IMR-90 (cell line): ENCODE data around the gene SMTN. TPM values are rescaled to one million over a fixed set of nuclear protein-coding genes. Genes with fewer than 3 reads are reported as not detected.
A peak's percentile ranks its signal among the peaks of the same experiment; 100 is the strongest.

Experiments used
- ATAC-seq: fragments of 200-7000 bp; cut with Tn5 transposase; 2 replicates; pipeline ENCODE4 v1.9.1; 2020; ENCODE audit warnings: low read depth, mild to moderate bottlenecking, moderate library complexity
- BruUV-seq: library from RNA; stranded (reverse); fragments of 400-500 nt; replicated peaks from 2 replicates; lab custom pipeline; 2021; lab: Mats Ljungman, UMichigan
- CTCF ChIA-PET: fragments of 300-600 bp; formaldehyde crosslinking; extraction: SDS; loops from one replicate; lab custom pipeline; 2021; ENCODE audit warnings: antibody characterized with exemption; lab: Yijun Ruan, JAX
- POLR2A ChIA-PET: fragments of 300-600 bp; sonication (Branson Sonifier 250); formaldehyde crosslinking; loops from one replicate; lab custom pipeline; 2022; ENCODE audit warnings: antibody characterized with exemption; ENCODE audit not compliant: unreplicated experiment; lab: Charles Lee
- DNase-seq: peaks from one replicate; pipeline ENCODE4 v3.0.0; 2013
- H2AFZ ChIP-seq: replicated peaks from 2 replicates; pipeline ENCODE3; 2013; ENCODE audit warnings: low read length, mild to moderate bottlenecking; ENCODE audit not compliant: poor library complexity
- H2AK5ac ChIP-seq: 2 replicates; pipeline ENCODE4 v1.6.1; 2013; ENCODE audit warnings: low read depth, low read length, inconsistent platforms
- H2AK9ac ChIP-seq: replicated peaks from 2 replicates; pipeline ENCODE3; 2013; ENCODE audit warnings: mild to moderate bottlenecking, low read depth, low read length, moderate library complexity; ENCODE audit not compliant: poor library complexity
- H2BK120ac ChIP-seq: 2 replicates; pipeline ENCODE4 v1.6.1; 2013; ENCODE audit warnings: low read depth, low read length, inconsistent platforms
- H2BK15ac ChIP-seq: 3 replicates; pipeline ENCODE4 v1.6.1; 2013; ENCODE audit warnings: low read depth, low read length, inconsistent platforms
- H2BK20ac ChIP-seq: 2 replicates; pipeline ENCODE4 v1.6.1; 2013; ENCODE audit warnings: low read depth, mild to moderate bottlenecking, inconsistent platforms, low read length, moderate library complexity
- H2BK5ac ChIP-seq: 2 replicates; pipeline ENCODE4 v1.6.1; 2013; ENCODE audit warnings: mild to moderate bottlenecking, low read depth, low read length, inconsistent platforms; ENCODE audit not compliant: poor library complexity, severe bottlenecking
- H3K14ac ChIP-seq: replicated peaks from 2 replicates; pipeline ENCODE4 v1.6.1; 2013; ENCODE audit warnings: low read depth, low read length, inconsistent platforms
- H3K18ac ChIP-seq: 2 replicates; pipeline ENCODE4 v1.6.1; 2013; ENCODE audit warnings: low read depth, low read length, control low read depth
- H3K23ac ChIP-seq: 2 replicates; pipeline ENCODE4 v1.6.1; 2013; ENCODE audit warnings: low read depth, low read length, inconsistent platforms
- H3K27ac ChIP-seq: 2 replicates; pipeline ENCODE4 v1.5.1; 2013; ENCODE audit warnings: mild to moderate bottlenecking, control low read depth, low read length; ENCODE audit not compliant: insufficient read depth
- H3K27me3 ChIP-seq: 2 replicates; pipeline ENCODE4 v1.6.1; 2013; ENCODE audit warnings: low read length; ENCODE audit not compliant: control insufficient read depth, insufficient read depth
- H3K36me3 ChIP-seq: 2 replicates; pipeline ENCODE4 v1.6.1; 2013; ENCODE audit warnings: low read length, mixed read lengths; ENCODE audit not compliant: control insufficient read depth, insufficient read depth
- H3K4ac ChIP-seq: 2 replicates; pipeline ENCODE4 v1.6.1; 2013; ENCODE audit warnings: low read depth, low read length, inconsistent platforms
- H3K4me1 ChIP-seq: 2 replicates; pipeline ENCODE4 v1.6.1; 2013; ENCODE audit warnings: low read length, mixed read lengths; ENCODE audit not compliant: control insufficient read depth, insufficient read depth
- H3K4me2 ChIP-seq: 2 replicates; pipeline ENCODE4 v1.6.1; 2013; ENCODE audit warnings: low read depth, mild to moderate bottlenecking, control low read depth, low read length, moderate library complexity
- H3K4me3 ChIP-seq: 2 replicates; pipeline ENCODE4 v1.5.1; 2013; ENCODE audit warnings: low read depth, mild to moderate bottlenecking, control low read depth, low read length, moderate library complexity; ENCODE audit not compliant: insufficient read depth
- H3K56ac ChIP-seq: 2 replicates; pipeline ENCODE4 v1.6.1; 2013; ENCODE audit warnings: low read length, inconsistent platforms; ENCODE audit not compliant: insufficient read depth; ENCODE audit errors: extremely low read depth
- H3K79me1 ChIP-seq, 2 experiments: 2 replicates each; pipeline ENCODE4 v1.6.1; 2013; ENCODE audit warnings: low read length in 2 of 2, inconsistent platforms in 1 of 2, low read depth in 1 of 2
- H3K9ac ChIP-seq: 2 replicates; pipeline ENCODE4 v1.6.1; 2013; ENCODE audit warnings: low read depth, low read length, control low read depth
- H3K9me1 ChIP-seq: 2 replicates; pipeline ENCODE4 v1.6.1; 2013; ENCODE audit warnings: low read length, inconsistent platforms; ENCODE audit not compliant: insufficient read depth
- H3K9me3 ChIP-seq: 2 replicates; pipeline ENCODE4 v1.6.1; 2013; ENCODE audit warnings: low read length; ENCODE audit not compliant: control insufficient read depth, insufficient read depth
- H4K20me1 ChIP-seq: 2 replicates; pipeline ENCODE4 v1.6.1; 2013; ENCODE audit warnings: low read length, inconsistent platforms; ENCODE audit not compliant: insufficient read depth
- H4K5ac ChIP-seq: 2 replicates; pipeline ENCODE4 v1.6.1; 2013; ENCODE audit warnings: mild to moderate bottlenecking, low read depth, low read length, control low read depth
- H4K8ac ChIP-seq, 2 experiments: 2 replicates each; pipeline ENCODE4 v1.6.1; 2013; ENCODE audit warnings: low read depth in 2 of 2, low read length in 2 of 2, control low read depth in 1 of 2, inconsistent platforms in 1 of 2
- H4K91ac ChIP-seq: 2 replicates; pipeline ENCODE4 v1.6.1; 2013; ENCODE audit warnings: low read depth, low read length, inconsistent platforms; ENCODE audit not compliant: insufficient read depth
- CEBPB ChIP-seq: IDR thresholded peaks from 2 replicates; pipeline ENCODE4 v1.6.1; 2012; ENCODE audit warnings: low read depth, low read length, improper control_type of control experiment
- MXI1 ChIP-seq: IDR thresholded peaks from 2 replicates; pipeline ENCODE4 v1.6.1; 2012; ENCODE audit warnings: low read depth, mild to moderate bottlenecking, low read length, moderate library complexity, borderline replicate concordance
- WGBS, 2 experiments: methylation state at CpG; one replicate each; pipeline versions ENCODE4 v1.1.5 to v1.1.7; 2013; ENCODE audit warnings: missing lambda C conversion rate in 2 of 2; ENCODE audit not compliant: insufficient read length in 1 of 2; ENCODE audit errors: extremely low coverage in 2 of 2; 5-methylcytosine and 5-hydroxymethylcytosine counted together
- dilution Hi-C: fragments of 300-500 bp; cut with HindIII; formaldehyde crosslinking; loops from one replicate; pipeline ENCODE4 v1.14.3; 2018; ENCODE audit warnings: low sequenced_read_pairs; ENCODE audit not compliant: unreplicated experiment
- in situ Hi-C: fragments of 300-500 bp; cut with MboI; formaldehyde crosslinking; loops from 3 replicates; pipeline ENCODE4 v1.14.3; 2019; ENCODE audit warnings: low sequenced_read_pairs, inconsistent platforms, mixed read lengths
- intact Hi-C: fragments of 100-400 bp; cut with micrococcal nuclease; formaldehyde crosslinking; loops from 2 replicates; pipeline ENCODE4 v1.10.0; 2022
- polyA plus RNA-seq, 3 experiments: library from polyadenylated mRNA; depleted of rRNA; stranded (reverse); fragments of >200 nt; gene quantifications; 2 replicates each; pipeline ENCODE4 v1.2.3, GENCODE V29; 2012; ENCODE audit warnings: low replicate concordance in 1 of 3
- total RNA-seq: library from RNA; depleted of rRNA; stranded (reverse); fragments of >200 nt; gene quantifications from 2 replicates; pipeline ENCODE4 v1.2.3, GENCODE V29; 2012
- TF ChIP-seq, protein P1 (sequence below): fragments of 150-350 bp; IDR thresholded peaks from 2 replicates; pipeline ENCODE4 v1.6.1; 2016; ENCODE audit warnings: low read depth, mild to moderate bottlenecking, low read length, moderate library complexity, borderline replicate concordance

SMTN gene
- total and polyA plus RNA-seq, 2 of the 4 experiments (the other 2 are of a cell fraction), result 53.6 to 63.7 TPM

DNA sequence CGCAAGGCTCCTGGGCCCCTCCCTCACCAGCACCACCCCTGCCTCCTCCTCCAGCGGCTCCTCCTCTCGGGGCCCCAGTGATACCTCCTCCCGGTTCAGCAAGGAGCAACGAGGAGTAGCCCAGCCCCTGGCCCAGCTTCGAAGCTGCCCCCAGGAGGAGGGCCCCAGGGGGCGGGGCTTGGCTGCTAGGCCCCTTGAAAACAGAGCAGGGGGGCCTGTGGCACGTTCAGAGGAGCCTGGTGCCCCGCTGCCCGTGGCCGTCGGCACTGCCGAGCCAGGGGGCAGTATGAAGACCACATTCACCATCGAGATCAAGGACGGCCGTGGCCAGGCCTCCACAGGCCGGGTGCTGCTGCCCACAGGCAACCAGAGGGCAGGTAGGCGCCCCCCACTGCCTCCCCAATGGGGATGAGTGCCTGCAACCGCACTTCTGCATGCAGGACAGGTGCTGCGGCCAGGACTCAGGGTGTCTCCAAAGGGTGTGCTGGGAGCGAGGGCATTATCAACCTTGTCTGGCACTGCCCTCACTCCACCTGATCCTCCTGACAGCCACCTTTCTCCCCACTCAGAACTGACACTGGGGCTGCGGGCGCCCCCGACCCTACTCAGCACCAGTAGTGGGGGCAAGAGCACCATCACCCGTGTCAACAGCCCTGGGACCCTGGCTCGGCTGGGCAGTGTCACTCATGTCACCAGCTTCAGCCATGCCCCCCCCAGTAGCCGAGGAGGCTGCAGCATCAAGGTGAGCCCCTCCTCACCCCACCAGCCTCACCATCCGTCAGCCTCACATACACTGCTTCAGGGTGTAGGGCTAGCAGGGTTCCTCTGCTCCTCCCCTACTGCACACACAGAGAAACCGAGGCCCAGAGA lies 10.2 kb downstream of the SMTN start:
- Histone ChIP-seq H4K91ac (no peak overlapping the region), H3K4me1 (no peaks in the 10 kb centered on the region; the same call in 1 of the 2 replicates), H2AK9ac (peak overlapping the region; percentile 55), H4K8ac (no peak overlapping the region), H4K20me1 (peaks cover 20% of the 10 kb centered on the region), H3K23ac (no peak overlapping the region), H4K5ac (no peak overlapping the region), H2AK5ac (no peak overlapping the region), H3K18ac (no peak overlapping the region), H3K4ac (no peak overlapping the region), H3K4me3 (no peak overlapping the region), H3K56ac (no peak overlapping the region), H2AFZ (no peak overlapping the region), H3K9ac (no peak overlapping the region), H2BK5ac (peak overlapping the region; percentile 47), H3K9me3 (no peaks in the 10 kb centered on the region), H3K27me3 (no peaks in the 10 kb centered on the region), H3K14ac (no peak overlapping the region), H3K36me3 (peaks cover 89% of the 10 kb centered on the region), H2BK120ac (no peak overlapping the region), H3K79me1 (peaks cover 27 to 60% of the 10 kb centered on the region in 2 experiments), H3K27ac (no peak overlapping the region), H3K4me2 (no peak overlapping the region), H2BK20ac (no peak overlapping the region), H2BK15ac (no peak overlapping the region), H3K9me1 (no peaks in the 10 kb centered on the region; the same call in 1 of the 2 replicates)
- TF ChIP-seq MXI1, result no peak
- TF ChIP-seq CEBPB, result no peak
- TF ChIP-seq, protein P1, sequence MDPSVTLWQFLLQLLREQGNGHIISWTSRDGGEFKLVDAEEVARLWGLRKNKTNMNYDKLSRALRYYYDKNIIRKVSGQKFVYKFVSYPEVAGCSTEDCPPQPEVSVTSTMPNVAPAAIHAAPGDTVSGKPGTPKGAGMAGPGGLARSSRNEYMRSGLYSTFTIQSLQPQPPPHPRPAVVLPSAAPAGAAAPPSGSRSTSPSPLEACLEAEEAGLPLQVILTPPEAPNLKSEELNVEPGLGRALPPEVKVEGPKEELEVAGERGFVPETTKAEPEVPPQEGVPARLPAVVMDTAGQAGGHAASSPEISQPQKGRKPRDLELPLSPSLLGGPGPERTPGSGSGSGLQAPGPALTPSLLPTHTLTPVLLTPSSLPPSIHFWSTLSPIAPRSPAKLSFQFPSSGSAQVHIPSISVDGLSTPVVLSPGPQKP, result no peak
- CTCF ChIA-PET, result no interaction called here
- 79% methylated on average over 20 of the region's 29 CpGs; no CpG with 5 or more reads in 1 of the 2 experiments for WGBS, 2 experiments
- dilution Hi-C loops (no loop called here), in situ Hi-C loops (no loop called here), intact Hi-C loops (no loop called here)
- BruUV-seq, result no TSS peak
- no peak for DNase-seq
- no peak for ATAC-seq
- POLR2A ChIA-PET, result no interaction called here
